ENCODE results near the gene NAP1L1. TPM values are rescaled to one million over a fixed set of nuclear protein-coding genes. Genes with fewer than 3 reads are reported as not detected.

The NAP1L1 gene
- total RNA-seq, 1 donor from 2014 or later, result 552 TPM

DNA sequence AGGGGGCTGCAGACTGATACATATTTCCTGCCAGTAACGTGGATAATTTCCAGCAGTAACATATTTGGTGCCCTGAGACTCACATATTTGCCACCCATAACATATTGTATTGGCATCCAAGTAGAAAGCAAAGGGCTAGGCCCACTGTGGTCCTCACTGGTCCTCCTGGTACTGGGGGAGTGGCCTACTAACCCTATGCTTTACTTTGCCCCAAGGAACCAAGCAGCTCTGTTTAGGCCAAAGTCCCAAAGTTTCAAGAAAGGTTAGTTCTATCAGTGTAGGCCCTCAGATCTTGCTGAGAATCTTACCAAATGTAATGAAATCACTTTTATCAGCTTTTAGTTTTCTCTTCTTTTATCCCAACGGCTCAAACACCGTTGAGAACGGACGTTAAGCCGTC is 35.4 kb upstream of the NAP1L1 start:
- TF ChIP-seq, protein P1, sequence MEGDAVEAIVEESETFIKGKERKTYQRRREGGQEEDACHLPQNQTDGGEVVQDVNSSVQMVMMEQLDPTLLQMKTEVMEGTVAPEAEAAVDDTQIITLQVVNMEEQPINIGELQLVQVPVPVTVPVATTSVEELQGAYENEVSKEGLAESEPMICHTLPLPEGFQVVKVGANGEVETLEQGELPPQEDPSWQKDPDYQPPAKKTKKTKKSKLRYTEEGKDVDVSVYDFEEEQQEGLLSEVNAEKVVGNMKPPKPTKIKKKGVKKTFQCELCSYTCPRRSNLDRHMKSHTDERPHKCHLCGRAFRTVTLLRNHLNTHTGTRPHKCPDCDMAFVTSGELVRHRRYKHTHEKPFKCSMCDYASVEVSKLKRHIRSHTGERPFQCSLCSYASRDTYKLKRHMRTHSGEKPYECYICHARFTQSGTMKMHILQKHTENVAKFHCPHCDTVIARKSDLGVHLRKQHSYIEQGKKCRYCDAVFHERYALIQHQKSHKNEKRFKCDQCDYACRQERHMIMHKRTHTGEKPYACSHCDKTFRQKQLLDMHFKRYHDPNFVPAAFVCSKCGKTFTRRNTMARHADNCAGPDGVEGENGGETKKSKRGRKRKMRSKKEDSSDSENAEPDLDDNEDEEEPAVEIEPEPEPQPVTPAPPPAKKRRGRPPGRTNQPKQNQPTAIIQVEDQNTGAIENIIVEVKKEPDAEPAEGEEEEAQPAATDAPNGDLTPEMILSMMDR (IDR thresholded peaks at IDR 0.05), result no peak
- H3K9me3 Mint-ChIP-seq (ENCODE audit: unreplicated experiment), result no peaks in the 10 kb centered on the region
- no peak overlapping the region for H3K4me3 Mint-ChIP-seq (ENCODE audit: unreplicated experiment)
- peaks cover 13% of the 10 kb centered on the region for H3K4me1 Mint-ChIP-seq (ENCODE audit: unreplicated experiment)
- no peak overlapping the region for H3K27ac Mint-ChIP-seq (ENCODE audit: unreplicated experiment)
- no peaks in the 10 kb centered on the region for H3K27me3 Mint-ChIP-seq (ENCODE audit: unreplicated experiment)
- H3K36me3 Mint-ChIP-seq (ENCODE audit: unreplicated experiment), result no peaks in the 10 kb centered on the region
- no peak for DNase-seq (ENCODE audit: extremely low spot score, unreplicated experiment)

DNA sequence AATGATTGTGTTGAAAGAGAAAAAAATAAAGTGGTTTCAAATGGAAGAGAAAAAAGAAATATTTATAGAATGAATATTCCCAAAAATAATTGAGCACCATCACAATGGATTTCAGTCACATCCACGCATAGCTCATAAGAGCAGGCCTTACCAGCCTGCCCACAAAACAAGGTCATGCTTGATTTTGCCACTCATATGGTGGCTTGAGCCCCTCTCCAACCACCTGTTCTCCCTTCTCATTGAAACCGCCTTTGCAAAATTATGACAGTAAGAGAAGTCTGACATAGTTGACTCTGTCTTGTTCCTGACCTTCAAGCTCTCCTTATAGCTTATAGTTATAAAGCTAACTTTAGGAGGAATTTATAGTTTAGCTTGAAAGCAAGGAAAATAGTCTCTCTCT is 33.3 kb upstream of the NAP1L1 start:
- Mint-ChIP-seq H3K4me1 (ENCODE audit: unreplicated experiment) (peaks cover 13% of the 10 kb centered on the region), H3K4me3 (ENCODE audit: unreplicated experiment) (no peak overlapping the region), H3K27ac (ENCODE audit: unreplicated experiment) (no peak overlapping the region), H3K27me3 (ENCODE audit: unreplicated experiment) (no peaks in the 10 kb centered on the region), H3K36me3 (ENCODE audit: unreplicated experiment) (no peaks in the 10 kb centered on the region), H3K9me3 (ENCODE audit: unreplicated experiment) (no peaks in the 10 kb centered on the region)
- TF ChIP-seq, protein P1 (IDR thresholded peaks at IDR 0.05), result no peak
- DNase-seq (ENCODE audit: extremely low spot score, unreplicated experiment), result no peak

DNA sequence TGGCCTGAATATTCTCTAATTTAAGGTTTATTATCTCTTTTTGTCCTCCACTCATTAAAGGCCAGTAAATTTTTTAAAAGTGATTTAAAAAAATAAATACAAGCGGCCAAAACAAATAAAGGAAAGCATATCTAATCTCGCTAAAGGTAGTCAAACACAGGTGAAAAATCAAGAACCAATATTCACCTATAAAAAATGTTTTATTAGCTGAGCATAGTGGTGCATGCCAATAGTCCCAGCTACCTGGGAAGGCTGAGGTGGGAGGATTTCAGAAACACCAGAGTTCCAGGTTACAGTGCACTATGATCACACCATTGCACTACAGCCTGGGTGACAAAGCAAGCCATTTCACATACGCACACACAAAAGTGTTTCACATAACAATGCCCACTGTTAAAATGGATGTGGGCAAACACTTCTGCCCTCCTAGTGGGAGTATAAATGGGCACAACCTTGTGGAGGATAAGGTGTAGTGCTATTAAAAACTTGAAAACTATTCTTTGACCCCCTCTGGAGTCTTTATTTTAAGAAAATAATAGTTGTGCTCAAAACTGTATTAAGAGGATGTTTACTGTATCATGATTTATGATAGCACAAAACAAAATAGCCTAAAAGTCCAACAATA is 32.7 kb upstream of the NAP1L1 start:
- Mint-ChIP-seq H3K4me1 (ENCODE audit: unreplicated experiment) (peaks cover 13% of the 10 kb centered on the region), H3K9me3 (ENCODE audit: unreplicated experiment) (no peaks in the 10 kb centered on the region), H3K27me3 (ENCODE audit: unreplicated experiment) (no peaks in the 10 kb centered on the region), H3K27ac (ENCODE audit: unreplicated experiment) (no peak overlapping the region), H3K36me3 (ENCODE audit: unreplicated experiment) (no peaks in the 10 kb centered on the region), H3K4me3 (ENCODE audit: unreplicated experiment) (no peak overlapping the region)
- TF ChIP-seq, protein P1 (IDR thresholded peaks at IDR 0.05), result no peak
- DNase-seq (ENCODE audit: extremely low spot score, unreplicated experiment), result no peak

DNA sequence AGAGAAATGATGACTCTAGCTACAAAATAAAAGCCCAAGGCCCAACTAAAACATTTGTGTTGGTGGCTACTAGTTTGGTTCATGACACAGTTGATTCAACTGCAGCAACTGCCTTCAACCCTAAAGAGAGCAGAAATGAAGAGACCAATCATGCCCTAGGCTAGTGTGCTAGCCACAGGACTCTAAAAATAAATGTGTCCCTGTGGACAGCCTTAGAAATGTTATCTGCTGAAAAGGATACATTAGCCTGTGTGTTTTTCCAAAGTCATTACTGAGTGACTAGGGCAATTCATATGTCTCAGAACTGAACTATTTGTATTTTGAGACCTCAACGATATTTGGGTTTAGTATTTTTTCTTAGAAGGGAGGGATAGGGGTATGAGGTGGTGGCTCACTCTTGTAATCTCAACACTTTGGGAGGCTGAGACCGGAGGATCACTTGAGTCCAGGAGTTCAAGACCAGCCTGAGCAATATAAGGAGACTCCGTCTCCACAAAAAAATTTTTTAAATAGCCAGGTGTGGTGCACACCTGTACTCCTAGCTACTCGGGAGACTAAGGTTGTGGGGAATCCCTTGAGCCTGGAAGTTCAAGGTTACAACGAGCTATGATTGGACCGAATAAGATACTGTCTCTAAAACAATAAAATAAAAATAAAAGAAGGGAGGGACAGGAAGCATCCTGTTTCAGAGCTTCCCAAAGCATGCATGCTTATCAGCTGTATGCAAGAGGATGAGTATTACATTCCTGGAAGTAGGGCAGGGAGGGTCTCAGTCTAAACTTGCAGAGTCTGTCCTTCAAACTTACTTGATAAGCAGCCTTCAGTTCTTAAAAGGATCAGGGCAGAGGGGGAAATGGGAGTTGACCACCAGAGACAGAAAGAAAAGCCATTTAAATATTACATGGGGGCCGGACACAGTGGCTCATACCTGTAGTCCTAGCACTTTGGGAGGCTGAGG is 29.6 kb upstream of the NAP1L1 start:
- no peak for DNase-seq (ENCODE audit: extremely low spot score, unreplicated experiment)
- no peaks in the 10 kb centered on the region for H3K9me3 Mint-ChIP-seq (ENCODE audit: unreplicated experiment)
- H3K27ac Mint-ChIP-seq (ENCODE audit: unreplicated experiment), result peak overlapping the region; percentile 35
- H3K4me3 Mint-ChIP-seq (ENCODE audit: unreplicated experiment), result no peak overlapping the region
- no peaks in the 10 kb centered on the region for H3K27me3 Mint-ChIP-seq (ENCODE audit: unreplicated experiment)
- H3K4me1 Mint-ChIP-seq (ENCODE audit: unreplicated experiment), result peaks cover 13% of the 10 kb centered on the region
- H3K36me3 Mint-ChIP-seq (ENCODE audit: unreplicated experiment), result no peaks in the 10 kb centered on the region
- TF ChIP-seq, protein P1 (IDR thresholded peaks at IDR 0.05), result no peak

DNA sequence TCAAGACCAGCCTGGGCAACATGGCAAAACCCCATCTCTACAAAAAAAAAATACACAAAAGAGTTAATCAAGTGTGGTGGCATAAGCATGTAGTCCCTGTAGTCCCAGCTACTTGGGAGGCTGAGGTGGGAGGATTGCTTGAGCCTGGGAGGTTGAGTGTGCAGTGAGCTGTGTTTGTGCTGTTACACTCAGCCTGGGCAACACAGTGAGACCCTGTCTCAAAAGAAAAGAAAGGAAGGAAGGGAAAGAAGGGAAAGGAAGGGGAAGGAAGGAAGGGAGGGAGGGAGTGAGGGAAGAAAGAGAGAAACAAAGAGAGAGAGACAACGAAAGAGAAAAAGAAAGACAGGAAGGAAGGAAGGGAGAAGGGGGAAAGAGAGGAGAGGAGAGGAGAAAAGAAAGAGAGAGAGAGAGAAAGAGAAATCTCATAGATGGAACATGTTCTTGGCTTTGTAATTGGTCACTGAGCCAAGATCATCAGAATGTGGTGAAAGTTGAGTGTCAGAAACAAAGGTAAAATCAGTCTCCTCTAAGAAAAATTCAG is 26.8 kb upstream of the NAP1L1 start:
- no peaks in the 10 kb centered on the region for H3K36me3 Mint-ChIP-seq (ENCODE audit: unreplicated experiment)

More for the DNA sequence above, 26.8 kb upstream of the NAP1L1 start:
- Mint-ChIP-seq H3K27me3 (ENCODE audit: unreplicated experiment) (no peaks in the 10 kb centered on the region), H3K4me1 (ENCODE audit: unreplicated experiment) (peaks cover 13% of the 10 kb centered on the region), H3K4me3 (ENCODE audit: unreplicated experiment) (no peak overlapping the region), H3K9me3 (ENCODE audit: unreplicated experiment) (no peaks in the 10 kb centered on the region), H3K27ac (ENCODE audit: unreplicated experiment) (no peak overlapping the region)
- no peak for DNase-seq (ENCODE audit: extremely low spot score, unreplicated experiment)
- TF ChIP-seq, protein P1 (IDR thresholded peaks at IDR 0.05), result no peak

Data from osteocyte (in vitro differentiated cells).